K562 (cell line): Measurements from ENCODE around the gene FAM184B. TPM values are rescaled to one million over a fixed set of nuclear protein-coding genes. Genes with fewer than 3 reads are reported as not detected.

Source experiments
- CAMTA2 ChIP-seq: fragments of 250-450 bp; sonication (Bioruptor Pico); conservative IDR thresholded peaks from 2 replicates; pipeline ENCODE4 v1.5.1; 2022
- CEBPB ChIP-seq: fragments of 450-650 bp; IDR thresholded peaks from 2 replicates; pipeline ENCODE4 v1.6.1; 2016; ENCODE audit warnings: missing genetic modification characterization, missing compliant biosample characterization
- CREBBP ChIP-seq: IDR thresholded peaks from one replicate; pipeline ENCODE4 v1.6.1; 2012; ENCODE audit warnings: low read depth, mild to moderate bottlenecking, control low read depth, inconsistent platforms, low read length
- CSDE1 ChIP-seq, 2 experiments: fragments of 450-650 bp; IDR thresholded peaks; 2 replicates each; pipeline ENCODE4 v1.6.1; 2016; ENCODE audit warnings: mild to moderate bottlenecking in 1 of 2
- CTCF ChIP-seq, 3 experiments: IDR thresholded peaks in 2 of 3; conservative IDR thresholded peaks in 1 of 3; 2 replicates each; pipeline ENCODE4 v1.5.1; 2011 to 2012; ENCODE audit warnings: low read length in 3 of 3, mild to moderate bottlenecking in 3 of 3, control low read depth in 2 of 3, improper control_type of control experiment in 1 of 3, inconsistent platforms in 1 of 3, low read depth in 1 of 3, mixed read lengths in 1 of 3, moderate library complexity in 1 of 3; ENCODE audit not compliant: insufficient read depth in 2 of 3
- GABPB1 ChIP-seq: sonication (generic); formaldehyde crosslinking; IDR thresholded peaks from 2 replicates; pipeline ENCODE4 v1.8.0; 2022; ENCODE audit warnings: mild to moderate bottlenecking, missing genetic modification reagents
- GABPB2 ChIP-seq: fragments of 250-450 bp; sonication (Bioruptor Pico); conservative IDR thresholded peaks from 2 replicates; pipeline ENCODE4 v1.5.1; 2021; ENCODE audit warnings: mild to moderate bottlenecking
- GTF2F1 ChIP-seq: IDR thresholded peaks from 2 replicates; pipeline ENCODE4 v1.6.1; 2011; ENCODE audit warnings: low read depth, low read length, improper control_type of control experiment
- JUND ChIP-seq, 2 experiments: IDR thresholded peaks; 2 replicates in 1 of 2; 3 replicates in 1 of 2; pipeline ENCODE4 v1.6.1; 2011; ENCODE audit warnings: borderline replicate concordance in 2 of 2, low read depth in 2 of 2, low read length in 2 of 2, improper control_type of control experiment in 1 of 2, missing biosample characterization in 1 of 2, missing genetic modification characterization in 1 of 2, missing genetic modification reagents in 1 of 2
- KAT2B ChIP-seq: IDR thresholded peaks from one replicate; pipeline ENCODE4 v1.6.1; 2012; ENCODE audit warnings: low read depth, mild to moderate bottlenecking, control low read depth, inconsistent platforms, low read length, moderate library complexity
- LEF1 ChIP-seq: fragments of 450-650 bp; IDR thresholded peaks from 2 replicates; pipeline ENCODE4 v1.6.1; 2016; ENCODE audit warnings: mild to moderate bottlenecking
- MCM7 ChIP-seq, 2 experiments: fragments of 450-650 bp; IDR thresholded peaks; 2 replicates each; pipeline ENCODE4 v1.6.1; 2016 to 2018
- NCOA4 ChIP-seq: fragments of 450-650 bp; IDR thresholded peaks from 2 replicates; pipeline ENCODE4 v1.6.1; 2018; ENCODE audit warnings: mild to moderate bottlenecking; ENCODE audit not compliant: partially characterized antibody
- NCOR1 ChIP-seq: fragments of 450-650 bp; IDR thresholded peaks from 2 replicates; pipeline ENCODE4 v1.6.1; 2016; ENCODE audit warnings: mild to moderate bottlenecking, moderate library complexity
- NFE2L1 ChIP-seq: fragments of 450-650 bp; IDR thresholded peaks from 2 replicates; pipeline ENCODE4 v1.6.1; 2016; ENCODE audit warnings: missing genetic modification characterization, low read depth, mild to moderate bottlenecking, missing compliant biosample characterization, moderate library complexity, borderline replicate concordance
- NFRKB ChIP-seq: fragments of 450-650 bp; IDR thresholded peaks from 2 replicates; pipeline ENCODE4 v1.6.1; 2016; ENCODE audit warnings: low read depth
- NFXL1 ChIP-seq: fragments of 450-650 bp; formaldehyde crosslinking; IDR thresholded peaks from 2 replicates; pipeline ENCODE4 v1.4.0; 2021; ENCODE audit warnings: mild to moderate bottlenecking
- PHF8 ChIP-seq: fragments of 200-600 bp; sonication (generic); IDR thresholded peaks from 2 replicates; pipeline ENCODE4 v1.6.1; 2012; ENCODE audit warnings: mixed run types, mild to moderate bottlenecking, inconsistent platforms, low read length, moderate library complexity, borderline replicate concordance
- POLR2G ChIP-seq: fragments of 200-400 bp; formaldehyde crosslinking; IDR thresholded peaks from 2 replicates; pipeline ENCODE4 v1.6.1; 2017; ENCODE audit warnings: low read depth, mild to moderate bottlenecking, antibody characterized with exemption, low read length, moderate library complexity
- RBBP5 ChIP-seq: fragments of 200-600 bp; sonication (generic); IDR thresholded peaks from 2 replicates; pipeline ENCODE4 v1.6.1; 2012; ENCODE audit warnings: borderline replicate concordance, mild to moderate bottlenecking, low read length, control low read depth, inconsistent platforms; ENCODE audit not compliant: insufficient read depth, poor library complexity, severe bottlenecking
- SAFB ChIP-seq: fragments of 200-400 bp; formaldehyde crosslinking; IDR thresholded peaks from 2 replicates; pipeline ENCODE4 v1.6.1; 2017; ENCODE audit warnings: low read depth, low read length, borderline replicate concordance
- SMAD4 ChIP-seq: fragments of 250-450 bp; sonication (Bioruptor Pico); conservative IDR thresholded peaks from 2 replicates; pipeline ENCODE4 v1.8.0; 2021; ENCODE audit warnings: inconsistent platforms, mild to moderate bottlenecking, moderate library complexity
- SMARCE1 ChIP-seq: fragments of 450-650 bp; IDR thresholded peaks from 2 replicates; pipeline ENCODE4 v1.7.1; 2016; ENCODE audit warnings: mild to moderate bottlenecking
- TAL1 ChIP-seq: fragments of 450-650 bp; IDR thresholded peaks from 2 replicates; pipeline ENCODE4 v1.6.1; 2016; ENCODE audit warnings: mild to moderate bottlenecking
- TCF3 ChIP-seq: sonication (generic); formaldehyde crosslinking; IDR thresholded peaks from 2 replicates; pipeline ENCODE4 v1.4.0; 2020; ENCODE audit warnings: mild to moderate bottlenecking, missing genetic modification reagents
- XRCC4 ChIP-seq: IDR thresholded peaks from one replicate; pipeline ENCODE4 v1.6.1; 2011; ENCODE audit not compliant: insufficient read depth, insufficient read length; ENCODE audit errors: extremely low read depth
- ZNF12 ChIP-seq: sonication (generic); formaldehyde crosslinking; IDR thresholded peaks from 2 replicates; pipeline ENCODE4 v1.4.0; 2020; ENCODE audit warnings: mild to moderate bottlenecking, missing genetic modification reagents
- ZNF395 ChIP-seq: fragments of 200-800 bp; sonication (Bioruptor generic); IDR thresholded peaks from 2 replicates; pipeline ENCODE4 v1.6.1; 2017; ENCODE audit warnings: missing genetic modification characterization, missing compliant biosample characterization
- ZNF436 ChIP-seq: fragments of 250-450, 450-650 bp; sonication (Bioruptor Pico); formaldehyde crosslinking; IDR thresholded peaks from 2 replicates; pipeline ENCODE4 v1.7.0; 2020; ENCODE audit warnings: mild to moderate bottlenecking
- ZNF766 ChIP-seq: fragments of 200-800 bp; sonication (Bioruptor generic); conservative IDR thresholded peaks from 2 replicates; pipeline ENCODE4 v1.6.1; 2016; ENCODE audit warnings: missing genetic modification characterization, missing compliant biosample characterization
- polyA plus RNA-seq, 8 experiments: library from polyadenylated mRNA; depleted of rRNA in 4 of 8; stranded (reverse) in 5 of 8; unstranded in 3 of 8; fragments of >200 nt; fragmentation: Nextera tagmentation in 2 of 8; fragmentation: Illumina TruSeq in 1 of 8; extraction: Ambion mirVana in 2 of 8; extraction: Trizol in 1 of 8; gene quantifications; 2 replicates each; pipeline versions ENCODE4 v1.2.1 to v1.2.3, GENCODE V29; 2011 to 2014; ENCODE audit warnings: inconsistent platforms in 1 of 8, missing spikeins in 1 of 8
- total RNA-seq, 7 experiments: library from RNA; depleted of rRNA in 6 of 7; stranded (reverse); fragments of >200 nt in 6 of 7; fragmentation: Illumina TruSeq in 2 of 7; extraction: Trizol in 2 of 7; gene quantifications; 2 replicates each; pipeline versions ENCODE4 v1.2.1 to v1.2.3, GENCODE V29; 2011 to 2021; ENCODE audit warnings: low replicate concordance in 1 of 7

The FAM184B gene
- total and polyA plus RNA-seq, 9 of the 15 experiments (the other 6 are each of a cell fraction or from before 2014, with no cell fraction given), result not detected

GRCh38 chr4:17770845-17771244 lies 10.6 kb downstream of the FAM184B start (continued):
- TF ChIP-seq JUND (IDR thresholded peaks at IDR 0.05; ENCODE audit: borderline replicate concordance, low read depth, low read length) (peak; percentile 27; the same call in 1 of the 2 replicates), JUND (tag; IDR thresholded peaks at IDR 0.05; ENCODE audit: borderline replicate concordance, low read depth, low read length) (peak; percentile 62; the same call in 2 of the 3 replicates), ZNF395 (CRISPR knock-in tag) (no peak), CSDE1 (IDR thresholded peaks at IDR 0.05) (no peak), PHF8 (no peak), CTCF (IDR thresholded peaks at IDR 0.05 in 2 of 3, conservative IDR thresholded peaks at IDR 0.05 in 1 of 3; ENCODE audit: insufficient read depth in 2 of 3, low read depth in 1 of 3, low read length in 3 of 3) (no peak), NCOA4 (no peak), NFRKB (no peak), CAMTA2 (CRISPR knock-in tag) (no peak), GTF2F1 (no peak), ZNF766 (CRISPR knock-in tag) (peak; percentile 86), NFXL1 (CRISPR knock-in tag) (no peak), NFE2L1 (tag) (no peak), RBBP5 (no peak), XRCC4 (no peak), TCF3 (CRISPR knock-in tag) (peak; percentile 70), ZNF436 (no peak), LEF1 (no peak), POLR2G (no peak), NCOR1 (no peak), CREBBP (no peak), SMAD4 (no peak), TAL1 (peak; percentile 47; the same call in 1 of the 2 replicates), GABPB1 (CRISPR knock-in tag) (no peak), CEBPB (peak; percentile 89), ZNF12 (CRISPR knock-in tag) (no peak), MCM7 (IDR thresholded peaks at IDR 0.05) (no peak), SMARCE1 (peak; percentile 35; the same call in 1 of the 2 replicates), GABPB2 (CRISPR knock-in tag) (no peak), KAT2B (no peak), SAFB (no peak)
